HepG2 (cell line): ENCODE measurements around the gene HS3ST3A1. TPM values are rescaled to one million over a fixed set of nuclear protein-coding genes. Genes with fewer than 3 reads are reported as not detected.

Source experiments
- CHCHD3 ChIP-seq: sonication (generic); formaldehyde crosslinking; IDR thresholded peaks from 2 replicates; pipeline ENCODE4 v1.8.0; 2022; ENCODE audit warnings: mild to moderate bottlenecking, missing genetic modification reagents, moderate library complexity
- ESRRA ChIP-seq: sonication (generic); formaldehyde crosslinking; IDR thresholded peaks from 2 replicates; pipeline ENCODE4 v1.5.1; 2020; ENCODE audit warnings: mild to moderate bottlenecking, low read depth, missing genetic modification reagents
- FOXA1 ChIP-seq, 2 experiments: fragments of 450-650 bp in 1 of 2; sonication (generic) in 1 of 2; formaldehyde crosslinking in 1 of 2; IDR thresholded peaks; 2 replicates each; pipeline versions ENCODE4 v1.4.0 to v1.6.1; 2016 to 2020; ENCODE audit warnings: missing genetic modification reagents in 1 of 2
- HIVEP1 ChIP-seq: sonication (generic); formaldehyde crosslinking; IDR thresholded peaks from 2 replicates; pipeline ENCODE4 v1.4.0; 2020; ENCODE audit warnings: mild to moderate bottlenecking, missing genetic modification reagents
- HMG20A ChIP-seq: IDR thresholded peaks from 2 replicates; pipeline ENCODE4 v1.6.1; 2016; ENCODE audit warnings: borderline replicate concordance
- HNRNPK ChIP-seq: fragments of 200-400 bp; formaldehyde crosslinking; IDR thresholded peaks from 2 replicates; pipeline ENCODE4 v1.6.1; 2018; ENCODE audit warnings: low read length, low read depth, moderate library complexity, mild to moderate bottlenecking; ENCODE audit not compliant: poor library complexity, severe bottlenecking
- HNRNPL ChIP-seq: fragments of 200-400 bp; formaldehyde crosslinking; IDR thresholded peaks from 2 replicates; pipeline ENCODE4 v1.6.1; 2017; ENCODE audit warnings: mild to moderate bottlenecking, low read depth, low read length
- HNRNPLL ChIP-seq: fragments of 200-400 bp; formaldehyde crosslinking; IDR thresholded peaks from 2 replicates; pipeline ENCODE4 v1.6.1; 2017; ENCODE audit warnings: mild to moderate bottlenecking, low read depth, low read length; ENCODE audit not compliant: poor library complexity, severe bottlenecking
- KDM4B ChIP-seq: sonication (generic); formaldehyde crosslinking; IDR thresholded peaks from 2 replicates; pipeline ENCODE4 v1.4.0; 2020; ENCODE audit warnings: missing genetic modification reagents
- POLR2AphosphoS2 ChIP-seq: IDR thresholded peaks from 2 replicates; pipeline ENCODE4 v1.6.1; 2011; ENCODE audit warnings: low read depth, low read length, improper control_type of control experiment
- PPARG ChIP-seq: conservative IDR thresholded peaks from 2 replicates; pipeline ENCODE4 v1.6.1; 2016; ENCODE audit warnings: missing biosample characterization, missing genetic modification reagents
- SALL1 ChIP-seq: sonication (generic); formaldehyde crosslinking; IDR thresholded peaks from 2 replicates; pipeline ENCODE4 v1.8.0; 2022; ENCODE audit warnings: mild to moderate bottlenecking, missing genetic modification reagents
- SIN3B ChIP-seq: fragments of 150-350 bp; IDR thresholded peaks from 2 replicates; pipeline ENCODE4 v1.6.1; 2014; ENCODE audit warnings: low read length
- SRF ChIP-seq: IDR thresholded peaks from 2 replicates; pipeline ENCODE4 v1.6.1; 2011; ENCODE audit warnings: mild to moderate bottlenecking, low read depth, low read length, moderate library complexity
- U2AF2 ChIP-seq: fragments of 200-400 bp; formaldehyde crosslinking; IDR thresholded peaks from 2 replicates; pipeline ENCODE4 v1.6.1; 2017; ENCODE audit warnings: low read depth, mild to moderate bottlenecking, low read length
- ZBTB1 ChIP-seq: sonication (generic); formaldehyde crosslinking; IDR thresholded peaks from 2 replicates; pipeline ENCODE4 v1.4.0; 2020; ENCODE audit warnings: missing genetic modification reagents, borderline replicate concordance
- ZBTB21 ChIP-seq: sonication (generic); formaldehyde crosslinking; IDR thresholded peaks from 2 replicates; pipeline ENCODE4 v1.4.0; 2020; ENCODE audit warnings: missing genetic modification reagents
- ZFP91 ChIP-seq: sonication (generic); formaldehyde crosslinking; IDR thresholded peaks from 2 replicates; pipeline ENCODE4 v1.9.0; 2022; ENCODE audit warnings: missing genetic modification reagents, mild to moderate bottlenecking, borderline replicate concordance
- ZKSCAN5 ChIP-seq: sonication (generic); formaldehyde crosslinking; IDR thresholded peaks from 2 replicates; pipeline ENCODE4 v1.5.1; 2020; ENCODE audit warnings: mild to moderate bottlenecking, missing genetic modification reagents
- ZMAT5 ChIP-seq: sonication (generic); formaldehyde crosslinking; IDR thresholded peaks from 2 replicates; pipeline ENCODE4 v1.5.0; 2020; ENCODE audit warnings: mild to moderate bottlenecking, low read depth, missing genetic modification reagents, borderline replicate concordance
- ZMYM4 ChIP-seq: sonication (generic); formaldehyde crosslinking; IDR thresholded peaks from 2 replicates; pipeline ENCODE4 v1.8.1; 2023; ENCODE audit warnings: mild to moderate bottlenecking, missing genetic modification reagents
- ZNF296 ChIP-seq: sonication (generic); formaldehyde crosslinking; conservative IDR thresholded peaks from 2 replicates; pipeline ENCODE4 v1.5.0; 2020; ENCODE audit warnings: mild to moderate bottlenecking, missing genetic modification reagents
- ZNF343 ChIP-seq: sonication (generic); formaldehyde crosslinking; IDR thresholded peaks from 2 replicates; pipeline ENCODE4 v1.4.0; 2020; ENCODE audit warnings: mild to moderate bottlenecking, missing genetic modification reagents
- ZNF367 ChIP-seq: sonication (generic); formaldehyde crosslinking; IDR thresholded peaks from 2 replicates; pipeline ENCODE4 v1.4.0; 2020; ENCODE audit warnings: missing genetic modification reagents, borderline replicate concordance
- ZNF773 ChIP-seq: sonication (generic); formaldehyde crosslinking; IDR thresholded peaks from 2 replicates; pipeline ENCODE4 v1.4.0; 2020; ENCODE audit warnings: missing genetic modification reagents, borderline replicate concordance
- polyA plus RNA-seq, 8 experiments: library from polyadenylated mRNA; depleted of rRNA in 3 of 8; stranded (reverse) in 7 of 8; unstranded in 1 of 8; fragments of >200 nt; fragmentation: Illumina TruSeq in 4 of 8; extraction: Trizol in 4 of 8; gene quantifications; 2 replicates each; pipeline versions ENCODE4 v1.2.1 to v1.2.3, GENCODE V29; 2011 to 2016; ENCODE audit warnings: low read depth in 4 of 8, missing spikeins in 1 of 8, mixed read lengths in 1 of 8; ENCODE audit not compliant: insufficient read depth in 1 of 8
- total RNA-seq, 5 experiments: library from RNA; depleted of rRNA; stranded (reverse); fragments of >200 nt; fragmentation: Illumina TruSeq; extraction: Trizol; gene quantifications; 2 replicates each; pipeline ENCODE4 v1.2.3, GENCODE V29; 2016; ENCODE audit warnings: low read depth in 1 of 5
- TF ChIP-seq, protein P1 (sequence below): sonication (generic); formaldehyde crosslinking; IDR thresholded peaks from 2 replicates; pipeline ENCODE4 v1.4.0; 2020; ENCODE audit warnings: missing genetic modification reagents

HS3ST3A1 gene
- total and polyA plus RNA-seq, 2 of the 13 experiments (the other 11 are each of a cell fraction or from before 2014, with no cell fraction given): 1.3 to 3.5 TPM

- 0 out of 2 replicates have a peak, but pooled peaks have one; percentile 20 for TF ChIP-seq ZMYM4 (CRISPR knock-in tag)
- TF ChIP-seq ESRRA (CRISPR knock-in tag): 0 out of 2 replicates have a peak, but pooled peaks have one; percentile 53
- TF ChIP-seq ZBTB21 (CRISPR knock-in tag): no peak
- TF ChIP-seq HNRNPLL: no peak
- no peak for TF ChIP-seq ZMAT5
- TF ChIP-seq ZFP91 (CRISPR knock-in tag): peak; percentile 22; the same call in 1 of the 2 replicates
- no peak for TF ChIP-seq PPARG (CRISPR knock-in tag)
- TF ChIP-seq FOXA1 (IDR thresholded peaks at IDR 0.05): no peak
- TF ChIP-seq FOXA1 (CRISPR knock-in tag; IDR thresholded peaks at IDR 0.05): no peak
- no peak for TF ChIP-seq ZNF343 (CRISPR knock-in tag)
- no peak for TF ChIP-seq HNRNPK
- TF ChIP-seq POLR2AphosphoS2: no peak
- TF ChIP-seq HMG20A (CRISPR knock-in tag): no peak
- no peak for TF ChIP-seq SALL1 (CRISPR knock-in tag)
- peak; percentile 84; the same call in 1 of the 2 replicates for TF ChIP-seq ZKSCAN5 (CRISPR knock-in tag)
- no peak for TF ChIP-seq KDM4B (CRISPR knock-in tag)
- TF ChIP-seq U2AF2: no peak
- no peak for TF ChIP-seq ZBTB1 (CRISPR knock-in tag)
- TF ChIP-seq HIVEP1 (CRISPR knock-in tag): no peak
- no peak for TF ChIP-seq CHCHD3 (CRISPR knock-in tag)
- 0 out of 2 replicates have a peak, but pooled peaks have one; percentile 33 for TF ChIP-seq ZNF296 (CRISPR knock-in tag)
- TF ChIP-seq HNRNPL: no peak
- no peak for TF ChIP-seq ZNF773 (CRISPR knock-in tag)
- TF ChIP-seq SRF: no peak
- no peak for TF ChIP-seq ZNF367 (CRISPR knock-in tag)
- TF ChIP-seq, protein P1, sequence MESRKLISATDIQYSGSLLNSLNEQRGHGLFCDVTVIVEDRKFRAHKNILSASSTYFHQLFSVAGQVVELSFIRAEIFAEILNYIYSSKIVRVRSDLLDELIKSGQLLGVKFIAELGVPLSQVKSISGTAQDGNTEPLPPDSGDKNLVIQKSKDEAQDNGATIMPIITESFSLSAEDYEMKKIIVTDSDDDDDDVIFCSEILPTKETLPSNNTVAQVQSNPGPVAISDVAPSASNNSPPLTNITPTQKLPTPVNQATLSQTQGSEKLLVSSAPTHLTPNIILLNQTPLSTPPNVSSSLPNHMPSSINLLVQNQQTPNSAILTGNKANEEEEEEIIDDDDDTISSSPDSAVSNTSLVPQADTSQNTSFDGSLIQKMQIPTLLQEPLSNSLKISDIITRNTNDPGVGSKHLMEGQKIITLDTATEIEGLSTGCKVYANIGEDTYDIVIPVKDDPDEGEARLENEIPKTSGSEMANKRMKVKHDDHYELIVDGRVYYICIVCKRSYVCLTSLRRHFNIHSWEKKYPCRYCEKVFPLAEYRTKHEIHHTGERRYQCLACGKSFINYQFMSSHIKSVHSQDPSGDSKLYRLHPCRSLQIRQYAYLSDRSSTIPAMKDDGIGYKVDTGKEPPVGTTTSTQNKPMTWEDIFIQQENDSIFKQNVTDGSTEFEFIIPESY (CRISPR knock-in tag): 0 out of 2 replicates have a peak, but pooled peaks have one; percentile 26
- no peak for TF ChIP-seq SIN3B
Measured at GRCh38 chr17:13596241-13596923, 5.3 kb downstream of the HS3ST3A1 start (continued).
